HG02678 (cell line): ENCODE results near the gene MBTD1.
A peak's percentile ranks its signal among the peaks of the same experiment; 100 is the strongest.
"Not testable (repeated sequence)": the region's sequence is repeated elsewhere in the genome, so short reads cannot be mapped to it uniquely, and the experiment has no call there.

Source experiments
- ATAC-seq: cut with Tn5 transposase; IDR thresholded peaks from one replicate; pipeline ENCODE4 v1.9.1; 2021; ENCODE audit warnings: mild to moderate bottlenecking, moderate library complexity; ENCODE audit not compliant: unreplicated experiment

Gene MBTD1

DNA sequence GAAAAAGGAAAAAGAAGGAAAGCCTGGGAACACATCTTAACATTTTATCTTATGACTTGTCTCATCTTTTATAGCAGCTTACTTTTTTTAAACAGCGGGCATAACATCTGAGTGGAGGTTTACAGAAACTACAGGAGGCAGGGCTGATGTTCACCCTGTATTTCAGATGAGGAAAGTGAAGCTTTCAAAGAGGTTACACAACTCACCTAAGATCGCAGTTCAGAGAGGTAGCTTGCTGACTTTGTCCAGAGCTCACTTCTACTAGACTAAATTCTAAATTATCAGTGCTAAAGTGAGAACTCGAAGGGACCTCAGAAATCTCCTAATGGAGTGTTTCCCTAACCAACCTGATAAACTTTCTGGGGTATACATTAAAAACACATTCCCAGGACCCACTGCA is 3.7 kb downstream of the MBTD1 start:
- ATAC-seq, result no peak

DNA sequence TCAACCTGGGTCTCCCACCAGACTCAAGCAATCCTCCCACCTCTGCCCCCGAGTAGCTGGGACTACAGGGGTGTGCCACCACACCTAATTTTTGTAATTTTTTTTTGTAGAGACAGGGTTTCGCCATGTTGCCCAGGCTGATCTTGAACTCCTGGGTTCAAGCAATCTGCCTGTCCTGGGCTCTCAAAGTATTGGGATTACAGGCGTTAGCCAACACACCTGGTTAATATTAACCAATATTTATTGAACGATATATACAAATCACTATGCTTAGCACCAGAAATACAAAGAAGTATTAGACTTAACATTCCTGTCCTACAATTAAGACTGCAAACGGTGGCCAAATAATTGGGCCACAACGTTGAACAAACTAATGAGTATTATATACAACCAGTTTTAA is 4.2 kb downstream of the MBTD1 start:
- no peak for ATAC-seq

DNA sequence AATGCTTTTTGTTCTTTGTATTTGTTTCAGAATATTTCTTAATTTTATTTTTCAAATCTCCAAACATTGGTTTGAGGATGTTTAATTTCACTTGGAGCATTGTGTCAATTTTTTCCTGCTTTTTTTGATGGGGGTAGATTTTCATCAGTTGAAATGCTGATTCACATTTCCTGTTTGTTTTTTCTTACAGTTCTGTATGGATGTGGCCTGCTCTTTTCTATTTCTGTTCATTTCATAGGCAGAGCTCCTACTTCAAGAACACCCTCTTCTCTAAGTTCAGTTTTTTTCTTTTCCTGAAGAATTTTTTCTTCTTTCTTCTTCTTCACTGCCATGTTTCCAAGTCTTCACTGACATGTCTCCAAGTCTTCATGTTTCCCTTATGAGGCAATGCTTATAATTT is 8.8 kb downstream of the MBTD1 start:
- ATAC-seq, result no peak

DNA sequence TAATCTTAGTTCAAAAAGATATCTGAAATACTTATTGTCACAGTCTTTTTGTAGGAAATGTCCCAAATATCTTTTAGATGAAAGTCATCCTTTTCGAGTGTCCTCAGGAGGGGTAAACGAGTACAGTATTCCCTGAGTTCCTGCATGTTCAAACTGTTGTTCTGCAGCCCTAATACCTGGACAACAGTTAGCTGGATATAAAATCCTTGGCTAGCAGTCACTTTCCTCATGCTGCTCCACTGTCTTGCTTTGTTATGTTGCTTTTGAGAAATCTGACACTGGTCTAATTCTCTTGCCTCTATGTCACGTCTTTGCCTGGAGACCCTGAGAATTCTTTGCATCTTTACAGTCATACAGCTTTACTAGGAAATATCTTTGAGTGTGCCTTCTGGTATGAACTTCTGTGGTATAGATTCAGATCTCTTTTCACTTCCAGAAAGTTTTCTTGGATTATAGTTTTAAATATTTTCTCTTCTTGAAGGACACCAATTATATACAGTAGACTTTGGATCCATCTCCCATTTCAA is 9.5 kb downstream of the MBTD1 start:
- no peak for ATAC-seq

DNA sequence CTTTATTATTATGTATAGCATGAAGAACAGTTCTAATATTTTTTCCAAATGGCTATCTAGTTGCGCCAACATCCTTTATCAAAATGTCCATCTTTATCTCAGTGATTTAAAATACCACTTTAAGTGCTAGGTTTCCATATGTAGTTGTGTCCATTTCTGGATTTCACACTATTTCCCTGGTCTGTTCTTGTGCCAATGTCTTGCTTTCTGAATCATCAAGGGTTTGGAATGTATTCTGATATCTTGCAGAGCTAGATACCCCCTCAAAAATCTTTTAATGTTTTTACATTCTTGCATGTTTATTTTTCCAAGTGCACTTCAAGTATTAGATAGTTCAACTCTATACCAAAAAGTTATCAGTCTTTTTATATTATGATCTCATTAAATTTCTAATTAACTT is 14.3 kb downstream of the MBTD1 start:
- ATAC-seq, result no peak

DNA sequence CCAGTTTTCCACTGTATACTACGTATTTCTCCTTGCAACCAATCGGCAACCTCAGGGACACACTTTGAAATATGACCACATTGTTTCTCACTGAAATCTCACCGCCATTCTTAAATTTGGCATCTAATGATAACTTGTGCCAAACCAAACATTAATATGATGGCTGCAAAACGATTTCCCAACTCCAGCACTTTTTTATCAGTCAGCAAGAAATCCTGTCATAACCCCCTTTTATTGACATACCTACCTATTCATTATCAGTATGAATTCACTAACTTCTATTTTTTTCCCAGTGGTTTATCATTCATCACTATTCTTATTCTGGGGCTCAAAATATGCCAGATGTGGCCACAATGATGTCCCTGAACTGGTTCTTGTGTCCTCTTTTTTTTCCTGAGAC is 15.8 kb downstream of the MBTD1 start:
- ATAC-seq, result no peak

DNA sequence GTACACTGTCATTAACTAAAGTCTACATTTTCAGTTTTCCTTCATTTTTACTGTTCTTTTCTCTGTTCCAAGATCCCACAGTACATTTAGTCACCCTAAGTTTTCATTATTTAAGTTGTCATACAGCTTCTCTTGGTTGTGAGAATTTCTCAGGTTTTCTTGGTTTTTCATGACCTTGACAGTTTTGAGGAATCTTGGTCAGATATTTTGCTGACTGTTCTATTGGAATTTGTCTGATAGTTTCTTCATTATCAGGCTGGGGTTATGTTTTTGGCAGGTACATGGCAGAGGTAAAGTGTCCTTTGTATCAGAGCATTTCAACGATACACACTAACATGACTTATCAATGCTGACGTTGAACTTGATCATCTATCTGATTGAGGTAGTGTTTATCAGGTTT is 19.6 kb downstream of the MBTD1 start:
- ATAC-seq, result no peak

DNA sequence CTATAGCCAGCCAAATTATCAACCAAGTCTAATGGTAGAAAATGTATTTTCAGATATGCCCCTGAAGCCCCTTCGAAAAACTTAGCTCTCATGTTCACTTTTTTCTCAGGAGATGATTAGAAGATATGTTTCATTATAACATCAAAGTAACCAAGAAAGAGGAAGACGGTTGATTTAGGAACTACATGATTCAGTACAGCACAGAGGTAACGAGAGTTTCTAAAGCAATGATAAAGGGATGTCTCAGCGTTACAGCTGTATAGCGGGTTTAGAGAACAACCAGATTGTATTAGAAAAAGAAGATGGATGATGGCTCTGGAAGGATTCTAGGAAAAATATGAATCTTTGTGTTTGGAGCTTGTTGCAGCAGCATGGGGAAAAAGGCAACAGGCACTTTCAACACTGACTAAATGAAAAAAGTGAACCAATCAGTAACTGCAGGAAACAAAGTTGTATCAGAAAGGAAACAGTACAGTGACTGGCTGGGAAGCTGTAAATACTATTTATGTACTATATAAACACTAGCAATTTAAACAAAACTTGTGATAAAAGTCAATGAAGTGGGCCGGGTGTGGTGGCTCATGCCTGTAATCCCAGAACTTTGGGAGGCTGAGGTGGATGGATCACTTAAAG is 21.5 kb downstream of the MBTD1 start:
- peak; percentile 83 for ATAC-seq

DNA sequence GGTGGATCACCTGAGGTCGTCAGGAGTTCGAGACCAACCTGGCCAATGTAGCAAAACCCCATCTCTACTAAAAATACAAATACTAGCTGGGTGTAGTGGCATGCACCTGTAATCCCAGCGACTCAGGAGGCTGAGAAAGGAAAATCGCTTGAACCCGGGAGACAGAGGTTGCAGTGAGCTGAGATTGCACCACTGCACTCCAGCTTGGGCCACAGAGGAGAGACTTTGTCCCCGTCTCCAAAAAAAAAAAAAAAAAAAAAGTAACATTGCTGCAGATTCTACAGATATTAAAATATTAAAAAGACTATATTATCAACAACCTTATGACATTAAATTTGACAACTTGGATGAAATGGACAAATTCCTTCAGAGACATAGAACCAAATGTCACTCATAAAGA is 25.7 kb downstream of the MBTD1 start:
- ATAC-seq, result no peak

DNA sequence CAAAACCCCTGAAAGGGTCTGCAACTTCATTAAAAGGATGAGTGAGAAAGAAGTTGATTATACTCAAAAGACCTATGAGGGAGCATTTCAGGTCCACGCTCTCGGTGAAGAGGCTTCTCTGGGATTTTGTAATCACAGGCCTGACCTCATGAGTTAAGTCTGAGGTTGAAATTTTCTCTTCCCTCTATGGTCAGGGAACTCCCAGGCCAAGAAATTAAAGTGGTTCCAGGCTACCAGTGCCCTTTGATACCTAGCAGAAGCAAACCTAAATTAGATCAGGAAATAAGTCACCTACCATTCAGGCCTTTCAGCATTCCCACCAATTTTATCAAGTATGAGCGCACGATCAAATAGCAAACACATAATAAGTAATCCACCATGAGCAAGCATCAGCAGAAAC is 27.9 kb downstream of the MBTD1 start:
- no peak for ATAC-seq

DNA sequence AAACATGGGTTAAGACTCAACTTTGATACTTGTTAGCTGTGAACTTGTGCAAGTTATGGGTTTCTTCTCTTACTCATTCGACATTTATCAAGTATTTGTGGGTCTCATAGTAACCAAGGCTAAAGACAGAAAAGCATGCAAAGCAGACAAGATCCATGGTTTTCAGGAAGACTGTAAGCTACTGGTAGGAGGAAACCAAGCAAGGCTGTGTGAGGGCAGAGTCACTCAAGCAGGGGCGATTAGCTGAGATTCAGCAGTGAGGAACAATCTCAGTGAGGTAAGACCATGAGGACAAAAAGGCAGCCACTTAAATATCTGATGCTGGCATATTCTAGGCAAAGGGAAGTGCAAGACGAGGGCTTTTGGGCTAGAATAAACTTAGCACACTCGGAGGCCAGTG is 29.5 kb downstream of the MBTD1 start:
- ATAC-seq, result no peak

DNA sequence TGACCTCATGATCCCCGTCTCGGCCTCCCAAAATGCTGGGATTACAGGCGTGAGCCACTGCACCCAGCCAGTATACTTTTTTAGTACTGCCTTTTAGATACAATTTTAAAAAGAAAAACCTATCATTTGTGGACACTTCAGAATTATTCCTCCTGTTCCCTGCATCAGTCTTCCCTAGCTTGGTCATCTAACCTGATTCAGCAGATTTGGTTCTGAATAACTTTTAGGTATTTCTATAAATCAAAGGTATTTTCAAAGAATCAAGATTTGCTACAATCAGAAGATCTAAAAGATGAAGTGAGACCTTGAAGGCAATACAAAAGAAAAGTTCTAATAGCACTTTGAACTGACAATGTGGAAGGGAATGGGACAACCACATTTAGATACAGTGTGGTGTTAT is 30.0 kb downstream of the MBTD1 start:
- no peak for ATAC-seq

DNA sequence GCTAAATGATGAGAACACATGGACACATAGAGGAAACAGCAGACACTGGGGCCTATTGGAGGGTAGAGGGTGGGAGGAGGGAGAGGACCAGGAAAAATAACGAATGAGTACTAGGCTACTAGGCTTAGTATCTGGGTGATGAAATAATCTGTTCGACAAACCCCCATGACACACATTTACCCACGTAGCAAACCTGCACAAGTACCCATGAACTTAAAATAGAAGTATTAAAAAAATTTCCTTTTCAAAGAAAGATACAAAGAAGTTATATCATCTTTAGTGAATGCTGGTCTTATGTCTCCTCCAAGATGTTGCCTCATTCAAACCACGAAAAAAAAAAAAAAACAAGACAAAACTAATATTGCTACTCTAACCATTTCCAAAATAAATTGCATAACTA is 31.7 kb downstream of the MBTD1 start:
- ATAC-seq, result no peak

DNA sequence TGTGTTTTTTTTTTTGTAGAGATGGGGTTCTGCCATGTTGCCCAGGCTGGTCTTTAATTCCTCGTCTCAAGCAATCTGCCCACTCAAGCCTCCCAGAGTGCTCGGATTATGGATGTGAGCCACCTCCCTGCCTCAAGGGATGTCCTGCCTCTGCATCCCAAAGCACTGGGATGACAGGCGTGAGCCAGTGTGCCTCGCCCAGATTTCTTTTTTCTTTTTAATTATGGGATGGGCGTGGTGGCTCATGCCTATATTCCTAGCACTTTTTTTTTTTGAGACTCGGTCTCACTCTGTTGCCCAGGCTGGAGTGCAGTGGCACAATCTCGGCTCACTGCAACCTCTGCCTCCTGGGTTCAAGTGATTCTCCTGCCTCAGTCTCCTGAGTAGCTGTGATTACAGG is 34.3 kb downstream of the MBTD1 start:
- ATAC-seq, result not testable (repeated sequence)

DNA sequence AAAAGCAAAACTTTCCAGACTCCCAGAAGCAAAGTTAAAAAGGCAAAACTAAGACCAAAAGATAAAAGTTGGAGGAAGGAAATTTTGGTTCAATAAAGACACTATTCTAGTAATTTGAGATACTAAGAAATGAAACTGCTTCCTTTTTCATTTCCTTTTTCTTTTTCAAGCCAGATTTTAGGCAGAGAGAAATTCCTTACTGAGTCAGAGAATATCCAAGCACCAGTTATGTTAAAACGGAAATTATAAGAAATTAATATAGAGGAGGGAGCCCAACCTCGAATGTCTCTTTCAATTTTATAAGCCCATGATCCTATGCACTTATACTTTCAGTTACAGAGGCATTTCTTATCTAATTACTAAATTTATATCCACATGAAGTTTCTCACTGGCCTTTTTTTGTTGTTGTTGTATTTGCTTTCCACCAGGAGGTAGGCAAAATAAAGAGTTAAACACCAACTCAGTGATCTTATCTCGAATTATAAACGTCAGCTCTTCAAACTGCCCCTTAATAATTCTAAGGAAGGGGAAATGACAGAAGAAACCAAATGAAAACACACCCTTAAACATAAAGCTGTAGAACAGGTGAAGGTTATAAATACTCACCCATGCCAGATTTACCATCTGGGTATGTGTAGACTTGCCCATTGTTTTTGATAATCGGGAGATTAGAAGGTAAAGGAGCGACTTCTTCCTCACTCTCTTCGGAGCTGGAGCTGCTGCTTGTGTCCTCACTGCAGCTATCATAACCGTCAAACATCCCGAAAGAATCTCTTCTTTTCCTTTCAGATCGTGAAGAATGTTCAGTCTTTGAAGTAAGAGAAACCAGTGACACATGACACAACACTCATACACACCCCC is 35.2 kb downstream of the MBTD1 start:
- no peak for ATAC-seq

DNA sequence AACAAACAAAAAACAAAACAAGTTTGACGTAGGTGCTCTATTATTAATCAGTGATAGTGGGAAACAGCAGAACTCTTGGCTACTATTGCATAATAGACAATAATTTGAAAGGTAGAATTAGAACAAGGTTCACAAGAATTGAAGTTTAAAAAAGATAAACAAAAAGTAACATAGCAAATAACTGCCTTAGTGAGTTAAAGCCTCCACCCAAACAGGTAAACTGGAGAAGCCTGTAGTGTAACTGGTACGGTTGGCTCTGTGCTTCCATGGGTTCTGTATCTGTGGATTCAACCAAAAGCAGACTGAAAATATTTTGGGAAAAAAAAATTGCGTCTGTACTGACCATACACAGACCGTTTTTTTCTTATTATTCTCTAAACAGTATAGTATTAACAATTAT is 38.5 kb downstream of the MBTD1 start:
- ATAC-seq, result no peak

DNA sequence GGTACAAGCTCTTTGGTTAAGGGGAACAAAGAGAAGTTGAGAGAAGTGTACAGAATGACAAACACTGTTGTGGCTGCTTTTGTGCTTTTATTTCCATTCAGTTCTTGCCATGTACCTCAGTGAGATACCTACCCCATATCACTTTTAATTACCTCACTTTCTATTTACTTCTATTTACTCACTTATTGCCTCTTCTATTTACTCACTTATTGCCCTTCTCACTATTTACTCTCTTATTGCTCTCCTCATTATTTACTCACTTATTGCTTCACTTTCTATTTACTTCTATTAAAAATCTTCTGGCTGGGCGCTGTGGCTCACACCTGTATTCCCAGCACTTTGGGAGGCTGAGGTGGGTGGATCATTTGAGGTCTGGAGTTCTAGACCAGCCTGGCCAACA is 41.9 kb downstream of the MBTD1 start:
- no peak for ATAC-seq

DNA sequence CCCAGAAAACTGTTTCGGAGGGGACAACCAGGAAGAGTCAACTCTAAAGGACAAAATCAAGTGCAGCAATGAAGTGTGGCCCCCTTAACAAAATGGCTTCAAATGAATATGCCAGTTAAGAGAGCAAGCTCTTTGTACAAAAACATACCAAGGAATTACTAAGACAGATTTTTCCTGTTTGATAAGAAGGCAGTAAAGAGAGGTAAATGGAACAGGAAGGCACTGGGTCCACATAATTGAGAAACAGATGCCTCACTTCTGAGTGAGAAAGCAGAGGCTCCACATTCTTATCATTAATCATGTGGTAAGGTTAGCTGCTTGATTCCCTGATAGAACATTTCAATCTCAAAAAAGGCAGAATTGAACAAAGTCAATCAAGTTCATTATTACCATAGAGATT is 44.9 kb downstream of the MBTD1 start:
- no peak for ATAC-seq

DNA sequence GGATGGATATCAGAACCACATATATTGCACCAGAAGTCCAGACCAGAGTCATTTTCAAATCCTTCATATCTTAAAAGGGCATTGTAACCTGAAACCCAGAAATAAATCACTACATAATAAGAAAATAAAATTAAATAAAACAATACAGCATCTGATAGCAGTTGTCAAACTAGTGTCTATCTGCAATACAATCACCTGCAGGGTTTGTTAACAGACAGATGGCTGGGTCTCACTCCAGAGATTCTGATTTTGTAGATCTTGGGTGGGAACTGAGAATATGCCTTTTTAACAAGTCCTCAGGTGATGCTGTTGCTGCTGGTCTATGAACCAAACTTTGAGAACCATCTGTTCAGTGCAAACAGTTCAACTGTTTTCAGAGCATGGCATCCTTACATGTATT is 56.0 kb downstream of the MBTD1 start:
- ATAC-seq, result no peak

DNA sequence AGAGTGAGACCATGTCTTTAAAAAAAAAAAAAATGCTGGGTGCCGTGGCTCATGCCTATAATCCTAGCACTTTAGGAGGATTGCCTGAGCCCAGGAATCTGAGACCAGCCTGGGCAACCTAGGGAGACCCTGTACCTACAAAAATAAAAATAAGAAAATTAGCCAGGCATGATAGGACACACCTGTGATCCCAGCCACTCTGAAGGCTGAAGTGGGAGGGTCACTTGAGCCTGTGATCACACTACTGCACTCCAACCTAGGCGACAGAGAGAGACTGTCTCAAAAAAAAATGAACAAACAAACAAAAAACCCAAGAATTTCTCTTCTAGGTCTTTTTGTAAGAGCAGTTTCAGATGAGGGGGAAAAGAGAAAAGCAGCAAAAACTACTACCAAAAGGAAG is 59.0 kb downstream of the MBTD1 start:
- ATAC-seq, result no peak

DNA sequence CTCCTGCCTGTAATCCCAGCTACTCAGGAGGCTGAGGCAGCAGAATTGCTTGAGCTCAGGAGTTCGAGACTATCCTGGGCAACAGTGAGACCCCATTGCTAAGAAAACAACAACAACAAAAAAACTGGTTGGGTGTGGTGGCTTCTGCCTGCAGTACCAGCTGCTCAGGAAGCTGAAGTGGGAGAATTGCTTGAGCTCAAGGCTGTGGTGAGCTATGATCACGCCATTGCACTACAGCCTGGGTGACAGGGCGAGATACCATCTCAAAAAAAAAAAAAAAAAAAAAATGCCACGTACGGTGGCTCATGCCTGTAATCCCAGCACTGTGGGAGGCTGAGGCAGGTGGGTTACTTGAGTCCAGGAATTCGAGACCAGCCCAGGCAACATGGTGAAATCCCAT is 59.6 kb downstream of the MBTD1 start:
- ATAC-seq, result no peak

DNA sequence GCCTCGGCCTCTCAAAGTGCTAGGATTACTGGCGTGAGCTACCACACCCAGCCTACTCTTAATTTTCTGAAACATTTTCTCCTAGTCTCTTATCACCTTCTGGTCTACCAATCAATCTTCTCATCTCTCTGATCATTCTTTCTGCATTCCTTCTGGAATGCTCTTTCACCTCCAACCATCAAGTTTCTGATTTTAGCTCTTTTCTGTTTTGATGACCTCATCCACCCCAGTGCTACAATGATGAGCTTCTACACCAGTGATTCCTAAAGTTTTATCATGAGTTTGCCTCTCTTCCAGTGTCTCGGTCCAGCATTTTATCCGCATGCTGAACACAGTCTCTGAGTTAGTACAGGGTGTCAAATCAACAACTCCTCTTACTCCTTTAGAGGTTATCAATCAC is 62.1 kb downstream of the MBTD1 start:
- ATAC-seq, result no peak
